AG20443 (cell line): ENCODE measurements around the gene UACA.

ENCODE experiments used
- DNase-seq: peaks from one replicate; pipeline ENCODE4 v3.0.0; 2012; ENCODE audit warnings: low spot score, mixed read lengths

The UACA gene

GRCh38 chr15:70712271-70712670 is 51.1 kb downstream of the UACA start:
- DNase-seq, result no peak

GRCh38 chr15:70710714-70711113 is 52.6 kb downstream of the UACA start:
- DNase-seq, result no peak

- no peak for DNase-seq
Measured at GRCh38 chr15:70708839-70709238, 54.5 kb downstream of the UACA start.

- no peak for DNase-seq
Measured at GRCh38 chr15:70707686-70708300, 55.6 kb downstream of the UACA start.

- no peak for DNase-seq
Measured at GRCh38 chr15:70704731-70705130, 58.6 kb downstream of the UACA start.

GRCh38 chr15:70704166-70704565 is 59.2 kb downstream of the UACA start:
- DNase-seq, result no peak

GRCh38 chr15:70703096-70703878 is 60.1 kb downstream of the UACA start:
- peak; percentile 39 for DNase-seq

- no peak for DNase-seq
Measured at GRCh38 chr15:70702584-70702983, 60.8 kb downstream of the UACA start.

GRCh38 chr15:70701891-70702568 is 61.3 kb downstream of the UACA start:
- DNase-seq, result peak; percentile 13

- no peak for DNase-seq
Measured at GRCh38 chr15:70701171-70701570, 62.2 kb downstream of the UACA start.

- DNase-seq, result no peak
Measured at GRCh38 chr15:70699890-70700289, 63.5 kb downstream of the UACA start.

GRCh38 chr15:70698836-70699390 is 64.4 kb downstream of the UACA start:
- no peak for DNase-seq

GRCh38 chr15:70698426-70698825 is 64.9 kb downstream of the UACA start:
- no peak for DNase-seq

GRCh38 chr15:70690491-70691276 is 72.7 kb downstream of the UACA start:
- DNase-seq, result no peak

GRCh38 chr15:70690021-70690420 is 73.3 kb downstream of the UACA start:
- no peak for DNase-seq

GRCh38 chr15:70687482-70687881 is 75.9 kb downstream of the UACA start:
- no peak for DNase-seq

GRCh38 chr15:70680817-70681216 is 82.5 kb downstream of the UACA start:
- no peak for DNase-seq

GRCh38 chr15:70679919-70680231 is 83.5 kb downstream of the UACA start:
- no peak for DNase-seq

GRCh38 chr15:70672081-70672480 is 91.3 kb downstream of the UACA start:
- DNase-seq, result no peak

- DNase-seq, result no peak
Measured at GRCh38 chr15:70670680-70671079, 92.7 kb downstream of the UACA start.

- DNase-seq, result no peak
Measured at GRCh38 chr15:70669966-70670658, 93.2 kb downstream of the UACA start.
